K562 (cell line): Measurements from ENCODE around the gene PIGB. TPM values are rescaled to one million over a fixed set of nuclear protein-coding genes. Genes with fewer than 3 reads are reported as not detected.

Source experiments
- AFF1 ChIP-seq, 2 experiments: fragments of 450-650 bp; IDR thresholded peaks; 2 replicates each; pipeline ENCODE4 v1.6.1; 2018; ENCODE audit warnings: mild to moderate bottlenecking in 2 of 2, low read depth in 1 of 2; ENCODE audit not compliant: partially characterized antibody in 2 of 2
- ZBTB40 ChIP-seq, 2 experiments: fragments of 450-650 bp in 1 of 2; sonication (generic) in 1 of 2; formaldehyde crosslinking in 1 of 2; IDR thresholded peaks; 2 replicates each; pipeline versions ENCODE4 v1.7.1 to v1.9.0; 2016 to 2022; ENCODE audit warnings: inconsistent platforms in 1 of 2, mild to moderate bottlenecking in 1 of 2, missing genetic modification reagents in 1 of 2
- ZNF324 ChIP-seq: fragments of 250-450 bp; sonication (Bioruptor Pico); IDR thresholded peaks from 2 replicates; pipeline ENCODE4 v1.4.0; 2020; ENCODE audit warnings: mild to moderate bottlenecking
- ZNF561 ChIP-seq: fragments of 450-650 bp; formaldehyde crosslinking; conservative IDR thresholded peaks from 2 replicates; pipeline ENCODE4 v1.4.0; 2020; ENCODE audit warnings: mild to moderate bottlenecking, moderate library complexity
- polyA plus RNA-seq, 8 experiments: library from polyadenylated mRNA; depleted of rRNA in 4 of 8; stranded (reverse) in 5 of 8; unstranded in 3 of 8; fragments of >200 nt; fragmentation: Nextera tagmentation in 2 of 8; fragmentation: Illumina TruSeq in 1 of 8; extraction: Ambion mirVana in 2 of 8; extraction: Trizol in 1 of 8; gene quantifications; 2 replicates each; pipeline versions ENCODE4 v1.2.1 to v1.2.3, GENCODE V29; 2011 to 2014; ENCODE audit warnings: inconsistent platforms in 1 of 8, missing spikeins in 1 of 8
- total RNA-seq, 7 experiments: library from RNA; depleted of rRNA in 6 of 7; stranded (reverse); fragments of >200 nt in 6 of 7; fragmentation: Illumina TruSeq in 2 of 7; extraction: Trizol in 2 of 7; gene quantifications; 2 replicates each; pipeline versions ENCODE4 v1.2.1 to v1.2.3, GENCODE V29; 2011 to 2021; ENCODE audit warnings: low replicate concordance in 1 of 7

The PIGB gene
- total and polyA plus RNA-seq, 9 of the 15 experiments (the other 6 are each of a cell fraction or from before 2014, with no cell fraction given) = 9.9 to 32.3 (median 18.2) TPM

GRCh38 chr15:55337160-55337559, 18.1 kb downstream of the PIGB start (continued):
- TF ChIP-seq ZBTB40 (IDR thresholded peaks at IDR 0.05) (no peak), ZBTB40 (CRISPR knock-in tag; IDR thresholded peaks at IDR 0.05) (no peak), AFF1 (IDR thresholded peaks at IDR 0.05; ENCODE audit: low read depth in 1 of 2, partially characterized antibody in 2 of 2) (no peak), ZNF561 (CRISPR knock-in tag) (no peak), ZNF324 (CRISPR knock-in tag) (no peak)
